Measurements from ENCODE around the gene DEFB131A. TPM values are rescaled to one million over a fixed set of nuclear protein-coding genes. Genes with fewer than 3 reads are reported as not detected.
"Not testable (repeated sequence)": the region's sequence is repeated elsewhere in the genome, so short reads cannot be mapped to it uniquely, and the experiment has no call there.

The DEFB131A gene
- total RNA-seq = not detected
- long read RNA-seq = 0 reads

- ATAC-seq (ENCODE audit: poor library complexity); intact Hi-C loops (cut with DNase I): not testable (repeated sequence)
These were observed at the start of gene DEFB131A for GRCh38 chr4:9444114-9444513. Gene DEFB131A (plus strand): TSS chr4:9444414. CDS start chr4:9444534, 120 bp downstream.

DNA sequence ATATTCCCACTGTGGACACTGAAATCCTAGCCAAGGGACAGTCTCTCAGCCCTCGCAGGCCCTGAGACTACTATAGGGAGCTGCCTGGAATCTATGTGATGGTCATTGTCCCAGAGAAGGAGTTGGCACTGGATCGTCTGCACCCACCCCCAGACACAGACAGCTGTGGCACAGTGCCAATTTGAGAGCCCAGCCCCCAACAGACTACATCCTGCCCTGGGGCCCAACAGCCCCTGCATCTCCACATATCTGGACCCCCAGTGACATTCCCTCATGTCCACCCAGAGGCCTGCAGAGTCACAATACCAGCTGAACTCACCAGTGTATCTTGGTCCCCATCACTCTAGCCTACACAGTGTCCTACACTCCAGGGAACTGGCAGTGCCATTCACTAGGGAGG lies 38.4 kb upstream of the DEFB131A start:
- DNase-seq; ATAC-seq (ENCODE audit: poor library complexity); intact Hi-C loops (cut with DNase I): not testable (repeated sequence)

More at GRCh38 chr4:9444114-9444513, at the start of gene DEFB131A:
- not testable (repeated sequence) for DNase-seq

GRCh38 chr4:9406491-9406890 lies 37.7 kb upstream of the DEFB131A start:
- ATAC-seq (ENCODE audit: poor library complexity); DNase-seq; intact Hi-C loops (cut with DNase I): not testable (repeated sequence)

DNA sequence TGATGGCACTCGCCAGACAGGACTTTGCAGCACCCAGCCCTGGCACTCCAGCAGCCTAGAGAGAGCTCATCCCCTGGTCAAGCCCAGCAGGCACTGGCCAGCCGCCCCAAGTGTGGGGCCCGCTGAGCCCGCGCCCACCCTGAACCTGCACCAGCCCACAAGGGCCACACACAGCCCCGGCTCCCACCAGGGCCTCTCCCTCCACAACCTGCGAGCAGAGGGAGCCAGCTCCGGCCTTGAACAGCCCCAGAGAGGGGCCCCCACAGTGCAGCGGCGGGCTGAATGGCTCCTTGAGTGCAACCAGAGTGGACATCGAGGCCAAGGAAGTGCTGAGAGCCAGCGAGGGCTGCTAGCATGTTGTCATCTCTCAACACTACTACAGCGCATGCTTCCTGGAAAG lies 34.4 kb upstream of the DEFB131A start:
- ATAC-seq (ENCODE audit: poor library complexity) = no peak
- intact Hi-C loops (cut with DNase I) = no loop called here
- no peak for DNase-seq

GRCh38 chr4:9421884-9422455 lies 22.2 kb upstream of the DEFB131A start:
- ATAC-seq (ENCODE audit: poor library complexity); DNase-seq; intact Hi-C loops (cut with DNase I): not testable (repeated sequence)

DNA sequence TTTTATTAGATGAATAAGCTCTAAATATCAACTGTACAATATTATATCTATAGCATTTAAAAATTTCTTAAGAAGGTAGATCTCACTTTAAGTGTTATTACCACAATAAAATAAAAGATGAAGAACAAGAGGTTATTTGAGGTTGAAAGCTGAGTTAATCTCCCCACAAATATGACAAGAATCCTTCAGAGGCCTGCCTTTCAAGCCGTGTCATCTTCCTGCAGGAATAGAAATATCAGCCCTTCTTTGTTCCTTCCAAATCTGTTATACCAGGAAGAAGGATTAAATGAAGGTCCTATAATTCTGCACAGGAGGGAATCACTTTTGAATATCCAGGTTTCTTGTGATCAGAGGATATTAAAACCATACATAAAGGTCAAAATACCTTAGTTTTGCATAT lies 18.3 kb upstream of the DEFB131A start:
- ATAC-seq (ENCODE audit: poor library complexity); DNase-seq; intact Hi-C loops (cut with DNase I): not testable (repeated sequence)

GRCh38 chr4:9430061-9430460 lies 14.2 kb upstream of the DEFB131A start:
- DNase-seq; intact Hi-C loops (cut with DNase I): not testable (repeated sequence)

DNA sequence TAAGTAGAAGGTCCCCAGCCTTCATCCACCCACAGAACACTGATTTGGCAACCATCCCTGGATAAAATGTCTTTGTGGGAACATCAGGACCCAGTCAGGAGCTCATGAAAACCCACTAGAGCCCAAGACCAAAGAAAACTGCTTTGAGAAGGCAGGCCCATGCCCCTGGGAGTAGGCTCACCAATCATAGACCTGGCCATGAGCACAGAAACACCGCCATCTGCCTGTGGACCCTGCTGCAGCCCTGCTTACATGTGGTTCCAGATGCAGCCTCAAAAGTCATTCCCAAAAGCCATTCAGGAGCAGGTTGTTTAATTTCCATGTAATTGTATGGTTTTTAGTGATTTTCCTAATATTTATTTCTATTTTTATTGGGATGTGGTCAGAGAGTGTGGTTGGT lies 10.9 kb upstream of the DEFB131A start:
- DNase-seq; ATAC-seq (ENCODE audit: poor library complexity); intact Hi-C loops (cut with DNase I): not testable (repeated sequence)

More at GRCh38 chr4:9430061-9430460, 14.2 kb upstream of the DEFB131A start:
- ATAC-seq (ENCODE audit: poor library complexity) = not testable (repeated sequence)

DNA sequence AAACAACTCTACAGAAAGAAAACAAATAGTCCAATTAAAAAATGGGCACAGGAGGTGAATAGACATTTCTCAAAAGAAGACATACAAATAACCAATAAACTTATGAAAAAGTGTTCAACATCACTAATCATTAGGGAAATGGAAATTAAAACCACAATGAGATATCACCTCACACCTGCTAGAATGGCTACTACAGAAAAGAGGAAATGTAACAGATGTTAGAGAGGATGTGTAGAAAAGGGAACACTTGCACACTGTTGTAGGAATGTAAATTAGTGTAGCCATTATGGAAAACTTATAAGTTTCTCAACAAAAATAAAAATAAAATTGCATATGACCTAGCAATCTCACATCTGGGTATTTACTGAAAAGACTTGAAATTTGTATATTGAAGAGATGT lies 7.5 kb upstream of the DEFB131A start:
- intact Hi-C loops (cut with DNase I); DNase-seq; ATAC-seq (ENCODE audit: poor library complexity): not testable (repeated sequence)

DNA sequence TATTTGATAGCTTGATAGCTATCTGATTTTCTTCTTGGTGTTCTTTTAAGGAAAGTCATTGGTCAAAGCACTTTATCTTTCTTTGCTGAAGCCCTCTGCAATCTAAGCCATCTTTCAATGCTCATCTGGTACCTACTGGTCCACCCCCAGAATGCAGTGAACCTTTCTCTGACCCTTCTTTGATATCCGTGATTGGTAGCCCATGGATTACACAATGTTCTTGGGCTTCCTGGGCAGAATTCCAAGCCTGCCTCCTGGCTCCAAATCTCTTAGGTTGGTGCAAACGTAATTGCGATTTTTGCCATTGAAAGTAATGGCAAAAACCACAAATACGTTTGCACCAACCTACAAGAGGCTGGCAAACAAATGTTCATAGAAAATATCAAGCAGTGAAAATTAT lies 1.9 kb upstream of the DEFB131A start:
- intact Hi-C loops (cut with DNase I) = not testable (repeated sequence)

DNA sequence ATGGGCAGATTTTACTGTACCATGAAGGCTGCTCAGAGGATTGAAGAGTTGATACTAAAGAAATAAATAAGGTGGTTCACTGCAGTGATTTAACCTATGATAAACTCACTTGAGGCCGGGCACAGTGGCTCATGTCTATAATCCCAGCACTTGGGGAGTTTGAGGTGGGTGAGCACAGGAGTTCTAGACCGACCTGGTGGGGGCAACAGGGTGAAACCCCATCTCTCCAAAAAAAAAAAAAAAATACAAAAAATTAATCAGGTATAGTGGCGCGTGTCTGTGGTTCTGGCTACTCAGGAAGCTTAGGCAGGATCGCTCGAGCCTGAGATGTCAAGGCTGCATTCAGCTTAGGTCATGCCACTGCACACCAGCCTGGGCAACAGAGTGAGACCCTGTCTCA lies 467 bp downstream of the DEFB131A start:
- intact Hi-C loops (cut with DNase I); DNase-seq; ATAC-seq (ENCODE audit: poor library complexity): not testable (repeated sequence)

More for the DNA sequence above, 1.9 kb upstream of the DEFB131A start:
- not testable (repeated sequence) for DNase-seq; ATAC-seq (ENCODE audit: poor library complexity)

GRCh38 chr4:9452251-9452650 lies 8.0 kb downstream of the DEFB131A start:
- ATAC-seq (ENCODE audit: poor library complexity); intact Hi-C loops (cut with DNase I); DNase-seq: not testable (repeated sequence)

DNA sequence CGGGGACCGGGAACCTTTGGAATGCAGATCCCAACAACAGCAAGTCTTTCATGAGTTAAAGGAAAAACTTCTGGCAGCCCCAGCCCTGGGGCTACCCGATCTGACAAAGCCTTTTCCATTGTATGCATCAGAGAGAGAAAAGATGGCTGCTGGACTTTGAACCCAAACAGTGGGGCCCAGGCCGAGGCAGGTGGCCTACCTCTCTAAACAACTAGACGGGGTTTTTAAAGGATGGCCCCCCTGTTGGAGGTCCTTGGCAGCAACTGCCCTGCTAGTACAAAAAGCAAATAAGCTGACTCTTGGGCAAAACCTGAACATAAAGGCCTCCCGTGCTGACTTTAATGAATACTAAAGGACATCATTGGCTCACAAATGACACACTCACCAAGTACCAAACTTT lies 10.1 kb downstream of the DEFB131A start:
- ATAC-seq (ENCODE audit: poor library complexity); DNase-seq; intact Hi-C loops (cut with DNase I): not testable (repeated sequence)

- ATAC-seq (ENCODE audit: poor library complexity); DNase-seq; intact Hi-C loops (cut with DNase I): not testable (repeated sequence)
These were observed 10.8 kb downstream of the DEFB131A start for GRCh38 chr4:9455046-9455445.

- ATAC-seq (ENCODE audit: poor library complexity); intact Hi-C loops (cut with DNase I); DNase-seq: not testable (repeated sequence)
These were observed 35.3 kb downstream of the DEFB131A start for GRCh38 chr4:9479466-9479865.

GRCh38 chr4:9480066-9480465 lies 35.9 kb downstream of the DEFB131A start:
- DNase-seq; intact Hi-C loops (cut with DNase I); ATAC-seq (ENCODE audit: poor library complexity): not testable (repeated sequence)

DNA sequence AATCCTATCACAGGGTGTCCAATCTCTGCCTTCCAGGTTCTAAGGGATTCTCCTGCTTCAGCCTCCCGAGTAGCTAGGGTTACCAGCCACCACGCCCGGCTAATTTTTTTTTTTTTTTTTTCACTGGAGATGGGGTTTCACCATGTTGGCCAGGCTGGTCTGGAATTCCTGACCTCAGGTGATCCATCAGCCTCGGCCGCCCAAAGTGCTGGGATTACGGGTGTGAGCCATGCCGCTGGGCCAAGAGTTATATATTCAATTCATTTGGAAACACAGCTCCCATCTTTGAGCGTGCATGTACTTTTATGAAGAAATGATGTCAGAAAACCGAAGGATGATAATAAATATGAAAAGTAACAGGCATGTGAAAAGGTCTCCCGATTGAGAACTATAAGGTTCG lies 38.7 kb downstream of the DEFB131A start:
- DNase-seq; ATAC-seq (ENCODE audit: poor library complexity); intact Hi-C loops (cut with DNase I): not testable (repeated sequence)

DNA sequence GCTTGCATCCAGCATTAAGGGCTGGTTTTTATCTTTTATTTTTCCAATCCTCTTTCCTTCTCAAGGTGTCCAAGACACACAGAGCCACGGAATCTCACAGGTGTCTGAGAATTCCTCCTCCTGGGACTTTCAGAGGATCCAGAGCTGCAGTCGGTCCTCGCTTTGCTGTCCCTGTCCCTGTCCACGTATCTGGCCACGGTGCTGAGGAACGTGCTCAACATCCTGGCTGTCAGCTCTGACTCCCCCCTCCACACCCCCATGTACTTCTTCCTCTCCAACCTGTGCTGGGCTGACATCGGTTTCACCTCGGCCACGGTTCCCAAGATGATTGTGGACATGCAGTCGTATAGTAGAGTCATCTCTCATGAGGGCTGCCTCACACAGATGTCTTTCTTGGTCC lies 39.5 kb downstream of the DEFB131A start:
- DNase-seq; intact Hi-C loops (cut with DNase I); ATAC-seq (ENCODE audit: poor library complexity): not testable (repeated sequence)

GRCh38 chr4:9486880-9487279 lies 42.7 kb downstream of the DEFB131A start:
- intact Hi-C loops (cut with DNase I); ATAC-seq (ENCODE audit: poor library complexity); DNase-seq: not testable (repeated sequence)

DNA sequence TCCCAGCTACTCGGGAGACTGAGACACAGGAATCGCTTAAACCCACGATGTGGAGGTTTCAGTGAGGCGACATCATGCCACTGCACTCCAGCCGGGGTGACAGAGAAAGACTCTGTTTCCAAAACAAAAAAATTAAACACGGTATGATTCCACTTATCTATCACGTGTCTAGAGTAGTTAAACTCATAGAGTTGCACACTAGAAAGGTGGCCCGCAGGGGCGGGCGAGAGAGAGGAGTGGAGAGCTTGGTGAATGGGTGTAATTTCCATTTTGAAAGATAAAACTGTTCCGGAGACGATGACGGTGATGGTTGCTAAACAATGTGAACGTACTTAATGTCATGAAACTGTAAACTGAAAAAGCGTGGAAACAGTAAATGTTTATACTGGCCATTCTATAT lies 44.6 kb downstream of the DEFB131A start:
- not testable (repeated sequence) for ATAC-seq (ENCODE audit: poor library complexity)

More for the DNA sequence above, 44.6 kb downstream of the DEFB131A start:
- intact Hi-C loops (cut with DNase I); DNase-seq: not testable (repeated sequence)

Data from Right ventricle myocardium superior (tissue), 1 donor.